Testis (tissue), 3 donors: ENCODE measurements around the gene CCDC178. TPM values are rescaled to one million over a fixed set of nuclear protein-coding genes. Genes with fewer than 3 reads are reported as not detected.

ENCODE experiments used
- DNase-seq: peaks from one replicate; pipeline ENCODE4 v3.0.0-alpha.2; 2019
- H3K27ac ChIP-seq, 2 donors: fragments of 200-600 bp; sonication (generic); one replicate each; pipeline ENCODE4 v1.5.1; 2019
- H3K27me3 ChIP-seq: fragments of 200-600 bp; sonication (generic); one replicate; pipeline ENCODE4 v1.5.1; 2019
- H3K36me3 ChIP-seq: fragments of 200-600 bp; sonication (generic); one replicate; pipeline ENCODE4 v1.5.1; 2017; ENCODE audit warnings: low read depth; ENCODE audit errors: missing control alignments
- H3K4me1 ChIP-seq: fragments of 200-600 bp; sonication (generic); one replicate; pipeline ENCODE4 v1.5.1; 2019
- H3K4me3 ChIP-seq, 2 donors: fragments of 200-600 bp; sonication (generic); one replicate each; pipeline ENCODE4 v1.5.1; 2017 to 2019
- H3K9me3 ChIP-seq: fragments of 200-600 bp; sonication (generic); one replicate; pipeline ENCODE4 v1.5.1; 2017
- CTCF ChIP-seq, 3 experiments: fragments of 450-650 bp in 2 of 3; fragments of 200-600 bp in 1 of 3; sonication (generic) in 1 of 3; IDR thresholded peaks; one replicate each; pipeline ENCODE4 v1.5.1; 2016 to 2019; ENCODE audit warnings: antibody characterized with exemption in 3 of 3, mild to moderate bottlenecking in 2 of 3, moderate library complexity in 1 of 3
- POLR2A ChIP-seq: fragments of 450-650 bp; IDR thresholded peaks from one replicate; pipeline ENCODE4 v1.6.1; 2017; ENCODE audit warnings: antibody characterized with exemption, mild to moderate bottlenecking, moderate library complexity
- WGBS, 2 donors: methylation state at CpG; one replicate each; pipeline ENCODE4 v1.1.5; 2018; 5-methylcytosine and 5-hydroxymethylcytosine counted together
- intact Hi-C: fragments of 100-400 bp; cut with DNase I; formaldehyde crosslinking; loops from one replicate; pipeline ENCODE4 v1.15.1; 2023; ENCODE audit warnings: low total_unique reads
- polyA plus RNA-seq: library from polyadenylated mRNA; stranded (reverse); fragments of 350-450 nt; fragmentation: Illumina TruSeq; extraction: RNeasy Lipid Tissue Mini Kit (QIAGEN cat#74804); gene quantifications from one replicate; pipeline ENCODE4 v1.2.3, GENCODE V29; 2014; ENCODE audit warnings: low read depth, low replicate concordance; ENCODE audit not compliant: insufficient read depth
- total RNA-seq, 2 donors: library from RNA; depleted of rRNA; stranded (reverse); fragments of >200 nt; gene quantifications; one replicate each; pipeline ENCODE4 v1.2.3, GENCODE V29; 2016

CCDC178 gene
- total and polyA plus RNA-seq, 3 donors from 2014 or later: 8.6 to 17.5 (median 10.2) TPM

- TF ChIP-seq POLR2A: no peak
- no peak for TF ChIP-seq CTCF (IDR thresholded peaks at IDR 0.05)
- H3K4me3 ChIP-seq: no peak overlapping the region
- no peaks in the 10 kb centered on the region for H3K27me3 ChIP-seq
- H3K36me3 ChIP-seq: no peaks in the 10 kb centered on the region
- no peak for DNase-seq
- intact Hi-C loops: no loop called here
- WGBS, 2 donors: 94% methylated on average over 3 of the region's 3 CpGs
- no peaks in the 10 kb centered on the region for H3K9me3 ChIP-seq
- no peak overlapping the region for H3K27ac ChIP-seq
- no peaks in the 10 kb centered on the region for H3K4me1 ChIP-seq
These were observed 548.7 kb downstream of the CCDC178 start for GRCh38 chr18:32891797-32892196.

GRCh38 chr18:32891130-32891529 is 549.4 kb downstream of the CCDC178 start:
- no peaks in the 10 kb centered on the region for H3K27me3 ChIP-seq
- DNase-seq: no peak

GRCh38 chr18:32889615-32890593 is 550.6 kb downstream of the CCDC178 start:
- Histone ChIP-seq H3K4me3 (no peak overlapping the region), H3K36me3 (no peaks in the 10 kb centered on the region), H3K4me1 (no peaks in the 10 kb centered on the region), H3K9me3 (no peaks in the 10 kb centered on the region), H3K27me3 (no peaks in the 10 kb centered on the region), H3K27ac (no peak overlapping the region)
- 86 to 88% methylated on average over 8 of the region's 8 CpGs for WGBS, 2 donors
- intact Hi-C loops: no loop called here
- TF ChIP-seq CTCF (IDR thresholded peaks at IDR 0.05) (no peak), POLR2A (no peak)
- DNase-seq: no peak

More at GRCh38 chr18:32891130-32891529, 549.4 kb downstream of the CCDC178 start:
- H3K27ac ChIP-seq: no peak overlapping the region
- H3K9me3 ChIP-seq: no peaks in the 10 kb centered on the region
- intact Hi-C loops: no loop called here
- no peaks in the 10 kb centered on the region for H3K4me1 ChIP-seq
- TF ChIP-seq POLR2A (no peak), CTCF (IDR thresholded peaks at IDR 0.05) (no peak)
- 88 to 90% methylated on average over 2 of the region's 2 CpGs for WGBS, 2 donors
- no peaks in the 10 kb centered on the region for H3K36me3 ChIP-seq
- H3K4me3 ChIP-seq: no peak overlapping the region

GRCh38 chr18:32888306-32888705 is 552.2 kb downstream of the CCDC178 start:
- WGBS, 2 donors: 44 to 64% methylated on average over 2 of the region's 2 CpGs
- Histone ChIP-seq H3K27ac (no peak overlapping the region), H3K36me3 (no peaks in the 10 kb centered on the region), H3K27me3 (no peaks in the 10 kb centered on the region), H3K4me3 (no peak overlapping the region), H3K4me1 (no peaks in the 10 kb centered on the region), H3K9me3 (no peaks in the 10 kb centered on the region)
- DNase-seq: no peak
- intact Hi-C loops: no loop called here
- no peak for TF ChIP-seq POLR2A
- TF ChIP-seq CTCF (IDR thresholded peaks at IDR 0.05): no peak

Other genes starting within 250 kb of the CCDC178 start
- 10 to 100 TPM; 15.4 to 18.0 TPM for gene ASXL3, start 137.5 kb upstream of the CCDC178 start, total RNA-seq
- gene ASXL3, start 137.5 kb upstream of the CCDC178 start, polyA plus RNA-seq: 15.7 TPM